ENCODE data around the gene AHRR.
A peak's percentile ranks its signal among the peaks of the same experiment; 100 is the strongest.

AHRR gene

DNA sequence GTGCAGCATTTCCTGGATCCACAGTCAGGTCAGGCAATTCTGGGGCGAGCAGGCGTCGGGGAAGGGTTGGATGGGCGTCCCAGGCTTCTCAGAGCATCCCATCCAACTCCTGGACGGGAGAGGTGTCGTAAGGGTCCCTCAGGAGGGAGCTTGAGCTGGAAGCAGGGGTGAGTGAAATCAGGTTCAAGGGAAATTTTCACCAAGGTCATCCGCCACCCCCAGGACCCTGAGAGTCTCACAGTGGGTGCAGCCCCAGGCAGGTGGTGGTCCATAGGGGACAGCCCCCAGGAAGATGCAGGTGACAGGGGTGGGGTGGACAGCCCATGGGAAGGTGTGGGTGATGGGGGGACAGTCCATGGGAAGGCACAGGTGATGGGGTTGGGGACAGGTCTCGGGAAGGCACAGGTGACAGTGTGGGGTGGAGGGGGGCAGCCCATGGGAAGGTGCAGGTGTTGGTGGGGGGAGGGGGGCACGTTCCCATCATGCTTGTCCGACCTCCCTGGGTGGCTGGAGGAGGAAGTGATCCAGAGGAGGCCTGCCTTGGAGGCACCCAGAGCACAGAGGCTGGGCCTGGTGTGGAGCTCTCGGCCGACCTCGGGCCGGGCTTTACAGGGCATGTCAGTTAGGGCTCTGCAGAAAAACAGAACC, 48.9 kb downstream of the AHRR start:
- Histone ChIP-seq H3K4me3 (no peak overlapping the region), H3K27ac (no peak overlapping the region)
- peak; percentile 64 for DNase-seq (ENCODE audit: low spot score)
- TF ChIP-seq, protein P1, sequence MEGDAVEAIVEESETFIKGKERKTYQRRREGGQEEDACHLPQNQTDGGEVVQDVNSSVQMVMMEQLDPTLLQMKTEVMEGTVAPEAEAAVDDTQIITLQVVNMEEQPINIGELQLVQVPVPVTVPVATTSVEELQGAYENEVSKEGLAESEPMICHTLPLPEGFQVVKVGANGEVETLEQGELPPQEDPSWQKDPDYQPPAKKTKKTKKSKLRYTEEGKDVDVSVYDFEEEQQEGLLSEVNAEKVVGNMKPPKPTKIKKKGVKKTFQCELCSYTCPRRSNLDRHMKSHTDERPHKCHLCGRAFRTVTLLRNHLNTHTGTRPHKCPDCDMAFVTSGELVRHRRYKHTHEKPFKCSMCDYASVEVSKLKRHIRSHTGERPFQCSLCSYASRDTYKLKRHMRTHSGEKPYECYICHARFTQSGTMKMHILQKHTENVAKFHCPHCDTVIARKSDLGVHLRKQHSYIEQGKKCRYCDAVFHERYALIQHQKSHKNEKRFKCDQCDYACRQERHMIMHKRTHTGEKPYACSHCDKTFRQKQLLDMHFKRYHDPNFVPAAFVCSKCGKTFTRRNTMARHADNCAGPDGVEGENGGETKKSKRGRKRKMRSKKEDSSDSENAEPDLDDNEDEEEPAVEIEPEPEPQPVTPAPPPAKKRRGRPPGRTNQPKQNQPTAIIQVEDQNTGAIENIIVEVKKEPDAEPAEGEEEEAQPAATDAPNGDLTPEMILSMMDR (IDR thresholded peaks at IDR 0.05): no peak

DNA sequence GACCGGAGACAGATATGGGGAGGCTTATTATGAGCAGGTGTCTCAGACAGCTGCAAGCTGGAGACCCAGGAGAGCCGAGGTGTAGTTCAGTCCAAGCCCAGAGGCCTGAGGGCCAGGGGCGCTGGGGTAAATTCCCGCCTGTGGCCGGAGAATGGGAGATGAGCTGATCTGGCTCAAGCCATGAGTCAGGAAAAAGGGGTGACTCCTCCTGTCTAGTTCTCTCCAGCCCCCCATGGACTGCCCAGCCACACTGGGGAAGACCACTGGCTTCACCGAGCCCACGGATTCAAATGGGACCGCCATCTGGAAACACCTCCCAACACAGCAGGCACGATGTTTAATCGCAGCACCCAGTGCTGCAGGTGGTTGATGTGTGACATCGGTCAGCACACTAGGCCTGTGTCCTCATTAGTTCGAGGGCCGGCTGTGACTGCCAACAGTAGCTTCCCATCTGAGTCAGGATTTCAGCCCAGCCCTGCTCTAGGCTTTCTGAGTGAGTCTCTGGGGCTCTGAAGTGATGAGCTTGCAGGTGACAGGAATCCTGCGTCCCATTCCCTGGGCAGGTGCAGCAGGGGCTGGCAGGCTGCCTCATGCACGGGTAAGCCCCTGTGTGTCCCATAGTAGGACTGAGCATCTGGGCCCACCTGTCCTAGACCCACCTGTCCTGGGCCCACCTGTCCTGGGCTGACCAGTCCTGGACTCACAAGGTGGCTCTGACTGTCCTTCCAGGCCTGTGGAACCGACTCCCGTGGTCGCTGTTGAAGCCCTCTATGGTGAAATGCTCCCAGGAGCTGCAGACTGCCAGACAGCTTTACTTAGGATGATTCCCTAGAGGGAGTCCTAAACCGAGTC, 49.7 kb downstream of the AHRR start:
- DNase-seq (ENCODE audit: low spot score): peak; percentile 59
- Histone ChIP-seq H3K27ac (no peak overlapping the region), H3K4me3 (no peak overlapping the region)
- TF ChIP-seq, protein P1 (IDR thresholded peaks at IDR 0.05): no peak

DNA sequence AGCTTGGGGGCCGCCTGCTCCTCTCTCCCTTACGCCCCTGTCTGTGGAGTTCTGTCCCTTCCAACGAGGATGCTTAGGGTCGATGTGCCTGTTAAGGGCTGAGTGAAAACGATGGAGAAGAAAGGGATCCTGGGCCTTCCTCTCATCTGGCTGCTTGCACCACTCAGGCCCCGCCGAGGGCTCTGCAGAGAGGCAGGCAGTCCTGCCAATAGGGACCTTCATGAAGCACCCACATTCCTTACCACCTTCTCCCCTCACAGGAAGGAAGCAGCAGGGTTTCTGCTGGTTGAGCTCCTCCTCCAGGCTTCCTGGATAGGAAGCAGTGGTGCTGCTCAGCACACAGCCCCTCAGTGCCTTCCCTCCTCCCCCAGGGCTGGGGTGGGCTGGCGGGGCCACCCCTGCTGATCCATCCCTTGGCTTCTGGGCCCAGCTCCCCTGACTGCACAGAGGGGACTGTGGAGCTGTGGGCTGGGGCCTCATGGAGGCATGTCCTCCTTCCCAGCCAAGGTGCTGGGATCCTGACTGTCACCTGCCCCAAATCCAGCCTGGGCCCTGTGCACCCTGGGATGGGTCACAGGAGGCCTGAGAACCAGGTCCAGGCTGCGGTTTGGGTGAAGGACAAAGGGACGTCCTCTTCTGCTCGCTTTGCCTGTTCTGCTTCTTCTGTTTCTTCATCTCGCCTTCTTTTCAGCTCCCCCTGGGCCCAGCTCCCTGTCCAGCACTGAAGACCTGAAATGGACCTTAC, 50.5 kb downstream of the AHRR start:
- DNase-seq (ENCODE audit: low spot score): peak; percentile 56
- TF ChIP-seq, protein P1 (IDR thresholded peaks at IDR 0.05): no peak
- no peak overlapping the region for H3K4me3 ChIP-seq
- no peak overlapping the region for H3K27ac ChIP-seq

- peak; percentile 54 for DNase-seq (ENCODE audit: low spot score)
- TF ChIP-seq, protein P1 (IDR thresholded peaks at IDR 0.05): no peak
- no peak overlapping the region for H3K27ac ChIP-seq
- no peak overlapping the region for H3K4me3 ChIP-seq
Observed at GRCh38 chr5:372556-372995, 51.1 kb downstream of the AHRR start.

DNA sequence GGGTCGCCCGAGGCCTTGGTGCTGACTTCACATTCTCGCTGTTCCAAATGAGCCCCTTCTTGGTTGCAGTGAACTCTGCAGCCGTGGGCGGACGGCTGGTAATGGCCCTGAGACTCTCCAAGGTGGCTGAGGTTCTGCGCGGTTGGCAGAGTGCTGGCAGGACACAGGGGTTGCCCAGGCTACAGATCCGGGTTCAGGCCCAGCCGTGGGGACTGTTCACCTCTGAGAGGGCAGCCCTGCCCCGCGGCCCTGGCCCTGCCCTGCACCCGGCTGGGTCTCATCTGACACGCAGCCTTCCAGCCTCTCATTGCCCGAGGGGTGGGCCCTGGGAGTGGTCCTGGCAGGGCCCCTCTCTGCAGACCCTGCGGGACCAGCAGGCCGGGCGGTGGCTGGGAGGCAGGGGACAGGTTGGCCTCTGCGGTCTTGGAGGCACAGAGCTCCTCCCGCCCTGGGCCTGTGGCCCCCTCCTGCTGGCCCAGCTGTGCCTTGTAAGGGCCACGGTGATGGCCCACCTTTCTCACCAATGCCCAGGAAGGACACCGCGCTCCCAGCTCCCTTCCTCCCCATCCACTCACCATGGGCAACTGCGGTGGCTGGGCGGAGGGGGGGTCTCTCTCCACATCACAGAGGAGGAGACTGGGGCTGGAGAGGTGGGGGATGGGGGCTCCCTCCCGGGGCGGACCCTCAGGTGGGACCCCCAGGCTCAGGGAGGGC, 51.6 kb downstream of the AHRR start:
- DNase-seq (ENCODE audit: low spot score): peak; percentile 56
- Histone ChIP-seq H3K4me3 (peak overlapping the region; percentile 59), H3K27ac (no peak overlapping the region)
- TF ChIP-seq, protein P1 (IDR thresholded peaks at IDR 0.05): no peak

DNA sequence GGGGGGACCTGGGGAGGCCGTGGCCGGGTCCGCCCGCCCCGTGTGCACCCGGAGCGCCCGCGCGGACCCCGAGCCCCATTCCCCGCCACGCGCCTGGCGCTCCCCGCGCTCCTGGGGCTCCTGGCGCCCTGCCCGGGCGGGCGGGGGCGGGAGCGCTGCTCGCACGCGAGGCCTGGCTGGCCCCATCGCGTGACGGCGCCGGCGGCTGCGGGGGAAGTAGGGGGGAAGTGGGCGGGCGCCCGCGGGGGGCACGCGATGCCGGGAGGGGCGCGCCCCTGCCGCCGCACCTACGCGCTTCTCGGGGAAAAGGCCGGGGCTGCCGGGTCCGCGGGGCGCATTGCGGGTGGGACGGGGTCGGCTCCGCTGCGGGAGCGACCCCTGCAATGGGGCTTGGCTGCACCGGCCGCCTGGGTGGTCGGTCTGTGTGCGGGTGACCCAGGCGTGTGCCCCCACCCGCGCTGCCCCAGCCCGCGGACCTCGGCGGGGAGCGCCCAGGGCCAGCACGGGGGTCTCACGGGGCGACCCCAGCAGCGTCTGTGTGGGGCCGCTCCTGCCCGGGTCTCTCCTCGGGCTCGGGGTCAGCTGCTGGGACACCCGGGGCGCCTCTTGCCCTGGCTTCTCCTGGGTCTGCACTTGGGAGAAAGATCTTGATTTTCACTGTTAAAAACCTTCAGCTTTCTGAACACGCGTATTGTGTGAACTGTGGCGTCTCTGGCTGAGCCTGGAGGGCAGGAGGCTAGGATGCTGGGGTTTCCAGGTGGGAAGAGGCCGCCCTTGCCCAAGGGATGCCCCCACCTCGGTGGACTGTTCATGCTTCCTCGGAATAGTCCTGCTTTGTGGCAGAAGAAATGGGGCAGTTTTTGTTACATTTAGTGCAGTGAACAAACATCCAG, 52.4 kb downstream of the AHRR start:
- DNase-seq (ENCODE audit: low spot score): peak; percentile 59
- no peak overlapping the region for H3K27ac ChIP-seq
- TF ChIP-seq, protein P1 (IDR thresholded peaks at IDR 0.05): no peak
- H3K4me3 ChIP-seq: peak overlapping the region; percentile 59
